Neuronal stem cell (in vitro differentiated cells): Measurements from ENCODE around the gene TAF4B.

Experiments
- DNase-seq: peaks from one replicate; pipeline ENCODE4 v3.0.0-alpha.2; 2013; ENCODE audit warnings: low spot score
- H2AFZ ChIP-seq: one replicate; pipeline ENCODE4 v1.6.1; 2013; ENCODE audit warnings: mild to moderate bottlenecking, low read length, inconsistent platforms
- H2AK5ac ChIP-seq: 2 replicates; pipeline ENCODE4 v1.6.1; 2013; ENCODE audit warnings: low read depth, mild to moderate bottlenecking, inconsistent platforms, low read length, moderate library complexity, mixed read lengths
- H2BK120ac ChIP-seq: 2 replicates; pipeline ENCODE4 v1.6.1; 2013; ENCODE audit warnings: low read depth, mild to moderate bottlenecking, inconsistent platforms, low read length, moderate library complexity, mixed read lengths
- H2BK12ac ChIP-seq: one replicate; pipeline ENCODE4 v1.6.1; 2013; ENCODE audit warnings: low read length, inconsistent platforms
- H2BK15ac ChIP-seq: 2 replicates; pipeline ENCODE4 v1.6.1; 2013; ENCODE audit warnings: mild to moderate bottlenecking, low read length, inconsistent platforms, mixed read lengths
- H2BK5ac ChIP-seq: one replicate; pipeline ENCODE4 v1.6.1; 2013; ENCODE audit warnings: inconsistent platforms, mild to moderate bottlenecking, low read length, moderate library complexity
- H3K14ac ChIP-seq: one replicate; pipeline ENCODE4 v1.6.1; 2013; ENCODE audit warnings: low read length, inconsistent platforms
- H3K18ac ChIP-seq: 2 replicates; pipeline ENCODE4 v1.6.1; 2013; ENCODE audit warnings: low read length, inconsistent platforms
- H3K23ac ChIP-seq: 2 replicates; pipeline ENCODE4 v1.6.1; 2013; ENCODE audit warnings: low read depth, mild to moderate bottlenecking, mixed read lengths, low read length, inconsistent platforms; ENCODE audit not compliant: poor library complexity
- H3K27ac ChIP-seq: replicated peaks from 3 replicates; pipeline ENCODE4 v1.5.1; 2013; ENCODE audit warnings: low read length, inconsistent platforms
- H3K27me3 ChIP-seq, 3 experiments: 2 replicates each; pipeline ENCODE4 v1.6.1; 2013; ENCODE audit warnings: low read length in 3 of 3, mild to moderate bottlenecking in 2 of 3, inconsistent platforms in 1 of 3, low read depth in 1 of 3, mixed read lengths in 1 of 3, moderate library complexity in 1 of 3; ENCODE audit not compliant: control insufficient read depth in 3 of 3, insufficient read depth in 3 of 3
- H3K36me3 ChIP-seq, 2 donors: replicated peaks in 1 of 2; 2 replicates each; pipeline ENCODE4 v1.6.1; 2013; ENCODE audit warnings: low read length in 2 of 2; ENCODE audit not compliant: control insufficient read depth in 2 of 2, insufficient read depth in 2 of 2
- H3K4ac ChIP-seq: 2 replicates; pipeline ENCODE4 v1.6.1; 2013; ENCODE audit warnings: inconsistent platforms, mild to moderate bottlenecking, low read length, moderate library complexity
- H3K4me1 ChIP-seq, 2 donors: 1 replicate in 1 of 2; 2 replicates in 1 of 2; pipeline ENCODE4 v1.6.1; 2013; ENCODE audit warnings: low read length in 2 of 2, low read depth in 1 of 2; ENCODE audit not compliant: control insufficient read depth in 2 of 2, insufficient read depth in 1 of 2
- H3K4me2 ChIP-seq: one replicate; pipeline ENCODE4 v1.6.1; 2013; ENCODE audit warnings: mild to moderate bottlenecking, low read length, inconsistent platforms; ENCODE audit not compliant: insufficient read depth, poor library complexity, severe bottlenecking
- H3K4me3 ChIP-seq, 2 donors: 2 replicates each; pipeline ENCODE4 v1.5.1; 2013; ENCODE audit warnings: low read length in 2 of 2, mild to moderate bottlenecking in 2 of 2, inconsistent platforms in 1 of 2, moderate library complexity in 1 of 2
- H3K79me1 ChIP-seq: one replicate; pipeline ENCODE4 v1.6.1; 2013; ENCODE audit warnings: low read depth, mild to moderate bottlenecking, inconsistent platforms, low read length, moderate library complexity
- H3K9ac ChIP-seq: one replicate; pipeline ENCODE4 v1.6.1; 2013; ENCODE audit warnings: mild to moderate bottlenecking, low read depth, low read length, inconsistent platforms; ENCODE audit not compliant: poor library complexity
- H3K9me3 ChIP-seq, 2 donors: replicated peaks in 1 of 2; 2 replicates each; pipeline versions ENCODE3 to v1.6.1; 2013; ENCODE audit warnings: low read length in 2 of 2, mild to moderate bottlenecking in 2 of 2, inconsistent platforms in 1 of 2, low read depth in 1 of 2, mixed read lengths in 1 of 2, moderate library complexity in 1 of 2; ENCODE audit not compliant: control insufficient read depth in 2 of 2, insufficient read depth in 1 of 2
- H4K8ac ChIP-seq: one replicate; pipeline ENCODE4 v1.6.1; 2013; ENCODE audit warnings: low read depth, mild to moderate bottlenecking, inconsistent platforms, low read length, moderate library complexity
- H4K91ac ChIP-seq: one replicate; pipeline ENCODE4 v1.6.1; 2013; ENCODE audit warnings: low read length, low read depth, mild to moderate bottlenecking, inconsistent platforms; ENCODE audit not compliant: poor library complexity
- WGBS, 2 donors: extraction: QIAGEN DNeasy Blood & Tissue Kit; methylation state at CpG; one replicate each; pipeline ENCODE4 v1.1.7; 2013; ENCODE audit warnings: missing lambda C conversion rate in 2 of 2, mixed read lengths in 1 of 2; ENCODE audit not compliant: insufficient read length in 2 of 2, insufficient replicate concordance in 1 of 2; ENCODE audit errors: extremely low coverage in 2 of 2; 5-methylcytosine and 5-hydroxymethylcytosine counted together

The TAF4B gene

GRCh38 chr18:26414901-26415440 is 188.7 kb downstream of the TAF4B start:
- WGBS, 2 donors, result no CpG with 5 or more reads among the region's 4 CpGs
- no peak overlapping the region for H3K23ac ChIP-seq

GRCh38 chr18:26415631-26416030 is 189.4 kb downstream of the TAF4B start:
- Histone ChIP-seq H2BK12ac (no peak overlapping the region), H2AK5ac (no peak overlapping the region), H3K18ac (peak overlapping the region; percentile 27), H3K23ac (no peak overlapping the region), H2AFZ (no peak overlapping the region), H2BK15ac (no peak overlapping the region), H3K9me3 (no peaks in the 10 kb centered on the region), H3K4me1 (peaks cover 0 to 4% of the 10 kb centered on the region in 2 donors), H3K4ac (no peak overlapping the region), H4K8ac (no peak overlapping the region), H3K79me1 (no peaks in the 10 kb centered on the region), H3K4me2 (no peak overlapping the region), H3K14ac (no peak overlapping the region), H3K27ac (no peak overlapping the region), H2BK120ac (no peak overlapping the region), H3K9ac (no peak overlapping the region), H3K27me3 (peaks cover 0 to under 1% (median 0%) of the 10 kb centered on the region in 3 experiments), H3K4me3 (no peak overlapping the region), H2BK5ac (no peak overlapping the region), H4K91ac (no peak overlapping the region), H3K36me3 (no peaks in the 10 kb centered on the region)
- WGBS, 2 donors, result 100% methylated on average over 1 of the region's 7 CpGs; no CpG with 5 or more reads in 1 of the 2 donors
- no peak for DNase-seq

More at GRCh38 chr18:26414901-26415440, 188.7 kb downstream of the TAF4B start:
- H3K27me3 ChIP-seq, result no peaks in the 10 kb centered on the region
- H3K4me1 ChIP-seq, result peaks cover 0 to 4% of the 10 kb centered on the region in 2 donors
- H2AFZ ChIP-seq, result peak overlapping the region; percentile 9
- no peak overlapping the region for H2AK5ac ChIP-seq
- no peak overlapping the region for H3K18ac ChIP-seq
- no peak overlapping the region for H2BK12ac ChIP-seq
- no peak overlapping the region for H2BK5ac ChIP-seq
- no peak overlapping the region for H3K14ac ChIP-seq
- no peak for DNase-seq
- H3K27ac ChIP-seq, result no peak overlapping the region
- no peak overlapping the region for H2BK15ac ChIP-seq
- H3K9ac ChIP-seq, result no peak overlapping the region
- no peak overlapping the region for H2BK120ac ChIP-seq
- H3K4me2 ChIP-seq, result no peak overlapping the region
- H3K79me1 ChIP-seq, result no peaks in the 10 kb centered on the region
- H3K36me3 ChIP-seq, result no peaks in the 10 kb centered on the region
- no peak overlapping the region for H4K8ac ChIP-seq
- no peaks in the 10 kb centered on the region for H3K9me3 ChIP-seq
- no peak overlapping the region for H3K4me3 ChIP-seq
- H3K4ac ChIP-seq, result no peak overlapping the region
- H4K91ac ChIP-seq, result no peak overlapping the region

- Histone ChIP-seq H4K8ac (peak overlapping the region; percentile 23), H3K18ac (no peak overlapping the region), H3K9ac (no peak overlapping the region), H4K91ac (no peak overlapping the region), H3K79me1 (no peaks in the 10 kb centered on the region), H2BK15ac (no peak overlapping the region), H3K36me3 (no peaks in the 10 kb centered on the region), H3K27ac (no peak overlapping the region), H3K27me3 (peaks cover 0 to 2% (median 0%) of the 10 kb centered on the region in 3 experiments), H3K4me2 (no peak overlapping the region), H3K4ac (no peak overlapping the region), H2BK12ac (no peak overlapping the region), H2AK5ac (no peak overlapping the region), H3K14ac (no peak overlapping the region), H3K4me1 (peaks cover 3 to 4% of the 10 kb centered on the region in 2 donors), H2BK5ac (no peak overlapping the region), H2AFZ (no peak overlapping the region), H2BK120ac (no peak overlapping the region), H3K23ac (no peak overlapping the region), H3K9me3 (no peaks in the 10 kb centered on the region), H3K4me3 (no peak overlapping the region)
- no CpG with 5 or more reads among the region's 8 CpGs for WGBS, 2 donors
- DNase-seq, result no peak
Observed at GRCh38 chr18:26416652-26417150, 190.5 kb downstream of the TAF4B start.

- DNase-seq, result no peak
- H3K79me1 ChIP-seq, result no peaks in the 10 kb centered on the region
Observed at GRCh38 chr18:26417190-26417589, 190.9 kb downstream of the TAF4B start.

More at GRCh38 chr18:26417190-26417589, 190.9 kb downstream of the TAF4B start:
- Histone ChIP-seq H4K91ac (no peak overlapping the region), H3K4me3 (no peak overlapping the region), H3K4me1 (peaks cover 3 to 8% of the 10 kb centered on the region in 2 donors), H2BK5ac (no peak overlapping the region), H3K4me2 (no peak overlapping the region), H3K9me3 (no peaks in the 10 kb centered on the region), H3K27ac (no peak overlapping the region), H2AFZ (no peak overlapping the region), H3K27me3 (peaks cover 0 to 2% (median 0%) of the 10 kb centered on the region in 3 experiments), H2BK12ac (no peak overlapping the region), H3K36me3 (no peaks in the 10 kb centered on the region), H3K18ac (no peak overlapping the region), H2BK120ac (no peak overlapping the region), H2BK15ac (no peak overlapping the region), H2AK5ac (no peak overlapping the region), H3K14ac (no peak overlapping the region), H3K4ac (no peak overlapping the region), H3K23ac (no peak overlapping the region), H4K8ac (peak overlapping the region; percentile 65), H3K9ac (no peak overlapping the region)
- WGBS, 2 donors, result no CpG with 5 or more reads among the region's 12 CpGs
